ENCODE measurements around the gene GABRG3.

The GABRG3 gene

DNA sequence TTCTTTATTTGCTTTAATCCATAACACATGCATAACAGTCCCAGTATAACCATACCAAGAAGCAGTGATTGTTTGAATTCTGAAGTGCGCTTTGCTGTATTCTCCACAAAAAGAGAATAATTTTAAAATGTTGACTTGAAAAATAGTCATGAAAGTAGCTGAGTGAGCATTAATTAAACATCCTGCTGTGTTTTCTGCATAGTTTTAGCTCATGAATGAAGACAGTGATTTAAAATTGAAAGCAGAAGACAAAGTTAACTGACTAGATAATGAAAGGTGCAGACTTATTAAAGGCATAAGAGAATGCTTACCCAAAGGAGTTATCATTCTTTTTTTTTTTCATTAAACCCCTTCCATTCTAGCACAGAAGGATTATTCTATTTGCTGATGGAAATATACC, 143.5 kb downstream of the GABRG3 start:
- Histone ChIP-seq H3K4me1 (ENCODE audit: control insufficient read depth, insufficient read depth, low read length) (no peaks in the 10 kb centered on the region), H3K27ac (ENCODE audit: extremely low read depth, low read depth, low read length) (no peak overlapping the region), H3K4me3 (ENCODE audit: low read depth, low read length) (no peak overlapping the region), H3K36me3 (ENCODE audit: control insufficient read depth in 2 of 2, insufficient read depth in 1 of 2, low read length in 2 of 2) (no peaks in the 10 kb centered on the region), H3K9me3 (ENCODE audit: control insufficient read depth, insufficient read depth, low read depth, low read length) (no peaks in the 10 kb centered on the region)
- POLR2A ChIA-PET: no interaction called here
- TF ChIP-seq, protein P1, sequence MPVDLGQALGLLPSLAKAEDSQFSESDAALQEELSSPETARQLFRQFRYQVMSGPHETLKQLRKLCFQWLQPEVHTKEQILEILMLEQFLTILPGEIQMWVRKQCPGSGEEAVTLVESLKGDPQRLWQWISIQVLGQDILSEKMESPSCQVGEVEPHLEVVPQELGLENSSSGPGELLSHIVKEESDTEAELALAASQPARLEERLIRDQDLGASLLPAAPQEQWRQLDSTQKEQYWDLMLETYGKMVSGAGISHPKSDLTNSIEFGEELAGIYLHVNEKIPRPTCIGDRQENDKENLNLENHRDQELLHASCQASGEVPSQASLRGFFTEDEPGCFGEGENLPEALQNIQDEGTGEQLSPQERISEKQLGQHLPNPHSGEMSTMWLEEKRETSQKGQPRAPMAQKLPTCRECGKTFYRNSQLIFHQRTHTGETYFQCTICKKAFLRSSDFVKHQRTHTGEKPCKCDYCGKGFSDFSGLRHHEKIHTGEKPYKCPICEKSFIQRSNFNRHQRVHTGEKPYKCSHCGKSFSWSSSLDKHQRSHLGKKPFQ (tag by site-specific recombination; IDR thresholded peaks at IDR 0.05): no peak
- TF ChIP-seq ZNF132 (tag by site-specific recombination; IDR thresholded peaks at IDR 0.05; ENCODE audit: borderline replicate concordance) (no peak), ZNF292 (tag by site-specific recombination; IDR thresholded peaks at IDR 0.05; ENCODE audit: borderline replicate concordance, low read depth) (no peak), ELK4 (IDR thresholded peaks at IDR 0.05; ENCODE audit: borderline replicate concordance, low read depth, low read length) (no peak), ZBTB8A (tag by site-specific recombination; IDR thresholded peaks at IDR 0.05) (no peak), ZNF629 (tag by site-specific recombination; IDR thresholded peaks at IDR 0.05) (no peak), ZNF449 (tag by site-specific recombination; IDR thresholded peaks at IDR 0.05) (no peak), ZNF280D (tag by site-specific recombination; IDR thresholded peaks at IDR 0.05) (no peak), ZNF623 (tag by site-specific recombination; IDR thresholded peaks at IDR 0.05) (no peak), ZNF654 (tag by site-specific recombination; IDR thresholded peaks at IDR 0.05; ENCODE audit: low read depth) (no peak), ZBTB20 (tag by site-specific recombination; IDR thresholded peaks at IDR 0.05) (no peak), ZNF423 (tag by site-specific recombination; IDR thresholded peaks at IDR 0.05) (no peak), ZBTB11 (tag by site-specific recombination; conservative IDR thresholded peaks at IDR 0.05; ENCODE audit: low read depth) (no peak), SCRT1 (tag by site-specific recombination; IDR thresholded peaks at IDR 0.05; ENCODE audit: borderline replicate concordance) (no peak), ZNF677 (tag by site-specific recombination; IDR thresholded peaks at IDR 0.05) (no peak), ZNF560 (tag by site-specific recombination; IDR thresholded peaks at IDR 0.05; ENCODE audit: borderline replicate concordance) (no peak)
- TF ChIP-seq, protein P2, sequence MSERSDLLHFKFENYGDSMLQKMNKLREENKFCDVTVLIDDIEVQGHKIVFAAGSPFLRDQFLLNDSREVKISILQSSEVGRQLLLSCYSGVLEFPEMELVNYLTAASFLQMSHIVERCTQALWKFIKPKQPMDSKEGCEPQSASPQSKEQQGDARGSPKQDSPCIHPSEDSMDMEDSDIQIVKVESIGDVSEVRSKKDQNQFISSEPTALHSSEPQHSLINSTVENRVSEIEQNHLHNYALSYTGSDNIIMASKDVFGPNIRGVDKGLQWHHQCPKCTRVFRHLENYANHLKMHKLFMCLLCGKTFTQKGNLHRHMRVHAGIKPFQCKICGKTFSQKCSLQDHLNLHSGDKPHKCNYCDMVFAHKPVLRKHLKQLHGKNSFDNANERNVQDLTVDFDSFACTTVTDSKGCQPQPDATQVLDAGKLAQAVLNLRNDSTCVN (tag by site-specific recombination; optimal IDR thresholded peaks at IDR 0.05): no peak
- CTCF ChIA-PET: no interaction called here
